IMR-90 (cell line): Measurements from ENCODE around the gene STIM1. TPM values are rescaled to one million over a fixed set of nuclear protein-coding genes. Genes with fewer than 3 reads are reported as not detected.

Experiments used
- ATAC-seq: fragments of 200-7000 bp; cut with Tn5 transposase; 2 replicates; pipeline ENCODE4 v1.9.1; 2020; ENCODE audit warnings: low read depth, mild to moderate bottlenecking, moderate library complexity
- BruUV-seq: library from RNA; stranded (reverse); fragments of 400-500 nt; replicated peaks from 2 replicates; lab custom pipeline; 2021; lab: Mats Ljungman, UMichigan
- CTCF ChIA-PET: fragments of 300-600 bp; formaldehyde crosslinking; extraction: SDS; loops from one replicate; lab custom pipeline; 2021; ENCODE audit warnings: antibody characterized with exemption; lab: Yijun Ruan, JAX
- POLR2A ChIA-PET: fragments of 300-600 bp; sonication (Branson Sonifier 250); formaldehyde crosslinking; loops from one replicate; lab custom pipeline; 2022; ENCODE audit warnings: antibody characterized with exemption; ENCODE audit not compliant: unreplicated experiment; lab: Charles Lee
- DNase-seq: peaks from one replicate; pipeline ENCODE4 v3.0.0; 2013
- H2AFZ ChIP-seq: replicated peaks from 2 replicates; pipeline ENCODE3; 2013; ENCODE audit warnings: low read length, mild to moderate bottlenecking; ENCODE audit not compliant: poor library complexity
- H2AK5ac ChIP-seq: 2 replicates; pipeline ENCODE4 v1.6.1; 2013; ENCODE audit warnings: low read depth, low read length, inconsistent platforms
- H2AK9ac ChIP-seq: replicated peaks from 2 replicates; pipeline ENCODE3; 2013; ENCODE audit warnings: mild to moderate bottlenecking, low read depth, low read length, moderate library complexity; ENCODE audit not compliant: poor library complexity
- H2BK120ac ChIP-seq: 2 replicates; pipeline ENCODE4 v1.6.1; 2013; ENCODE audit warnings: low read depth, low read length, inconsistent platforms
- H2BK15ac ChIP-seq: 3 replicates; pipeline ENCODE4 v1.6.1; 2013; ENCODE audit warnings: low read depth, low read length, inconsistent platforms
- H2BK20ac ChIP-seq: 2 replicates; pipeline ENCODE4 v1.6.1; 2013; ENCODE audit warnings: low read depth, mild to moderate bottlenecking, inconsistent platforms, low read length, moderate library complexity
- H2BK5ac ChIP-seq: 2 replicates; pipeline ENCODE4 v1.6.1; 2013; ENCODE audit warnings: mild to moderate bottlenecking, low read depth, low read length, inconsistent platforms; ENCODE audit not compliant: poor library complexity, severe bottlenecking
- H3K14ac ChIP-seq: replicated peaks from 2 replicates; pipeline ENCODE4 v1.6.1; 2013; ENCODE audit warnings: low read depth, low read length, inconsistent platforms
- H3K18ac ChIP-seq: 2 replicates; pipeline ENCODE4 v1.6.1; 2013; ENCODE audit warnings: low read depth, low read length, control low read depth
- H3K23ac ChIP-seq: 2 replicates; pipeline ENCODE4 v1.6.1; 2013; ENCODE audit warnings: low read depth, low read length, inconsistent platforms
- H3K27ac ChIP-seq: 2 replicates; pipeline ENCODE4 v1.5.1; 2013; ENCODE audit warnings: mild to moderate bottlenecking, control low read depth, low read length; ENCODE audit not compliant: insufficient read depth
- H3K27me3 ChIP-seq: 2 replicates; pipeline ENCODE4 v1.6.1; 2013; ENCODE audit warnings: low read length; ENCODE audit not compliant: control insufficient read depth, insufficient read depth
- H3K36me3 ChIP-seq: 2 replicates; pipeline ENCODE4 v1.6.1; 2013; ENCODE audit warnings: low read length, mixed read lengths; ENCODE audit not compliant: control insufficient read depth, insufficient read depth
- H3K4ac ChIP-seq: 2 replicates; pipeline ENCODE4 v1.6.1; 2013; ENCODE audit warnings: low read depth, low read length, inconsistent platforms
- H3K4me1 ChIP-seq: 2 replicates; pipeline ENCODE4 v1.6.1; 2013; ENCODE audit warnings: low read length, mixed read lengths; ENCODE audit not compliant: control insufficient read depth, insufficient read depth
- H3K4me2 ChIP-seq: 2 replicates; pipeline ENCODE4 v1.6.1; 2013; ENCODE audit warnings: low read depth, mild to moderate bottlenecking, control low read depth, low read length, moderate library complexity
- H3K4me3 ChIP-seq: 2 replicates; pipeline ENCODE4 v1.5.1; 2013; ENCODE audit warnings: low read depth, mild to moderate bottlenecking, control low read depth, low read length, moderate library complexity; ENCODE audit not compliant: insufficient read depth
- H3K56ac ChIP-seq: 2 replicates; pipeline ENCODE4 v1.6.1; 2013; ENCODE audit warnings: low read length, inconsistent platforms; ENCODE audit not compliant: insufficient read depth; ENCODE audit errors: extremely low read depth
- H3K79me1 ChIP-seq, 2 experiments: 2 replicates each; pipeline ENCODE4 v1.6.1; 2013; ENCODE audit warnings: low read length in 2 of 2, inconsistent platforms in 1 of 2, low read depth in 1 of 2
- H3K9ac ChIP-seq: 2 replicates; pipeline ENCODE4 v1.6.1; 2013; ENCODE audit warnings: low read depth, low read length, control low read depth
- H3K9me1 ChIP-seq: 2 replicates; pipeline ENCODE4 v1.6.1; 2013; ENCODE audit warnings: low read length, inconsistent platforms; ENCODE audit not compliant: insufficient read depth
- H3K9me3 ChIP-seq: 2 replicates; pipeline ENCODE4 v1.6.1; 2013; ENCODE audit warnings: low read length; ENCODE audit not compliant: control insufficient read depth, insufficient read depth
- H4K20me1 ChIP-seq: 2 replicates; pipeline ENCODE4 v1.6.1; 2013; ENCODE audit warnings: low read length, inconsistent platforms; ENCODE audit not compliant: insufficient read depth
- H4K5ac ChIP-seq: 2 replicates; pipeline ENCODE4 v1.6.1; 2013; ENCODE audit warnings: mild to moderate bottlenecking, low read depth, low read length, control low read depth
- H4K8ac ChIP-seq, 2 experiments: 2 replicates each; pipeline ENCODE4 v1.6.1; 2013; ENCODE audit warnings: low read depth in 2 of 2, low read length in 2 of 2, control low read depth in 1 of 2, inconsistent platforms in 1 of 2
- H4K91ac ChIP-seq: 2 replicates; pipeline ENCODE4 v1.6.1; 2013; ENCODE audit warnings: low read depth, low read length, inconsistent platforms; ENCODE audit not compliant: insufficient read depth
- MAFK ChIP-seq: IDR thresholded peaks from 2 replicates; pipeline ENCODE4 v1.6.1; 2012; ENCODE audit warnings: low read depth, low read length, improper control_type of control experiment
- MAZ ChIP-seq: IDR thresholded peaks from 2 replicates; pipeline ENCODE4 v1.6.1; 2012; ENCODE audit warnings: low read depth, mild to moderate bottlenecking, low read length, improper control_type of control experiment, moderate library complexity, borderline replicate concordance
- MXI1 ChIP-seq: IDR thresholded peaks from 2 replicates; pipeline ENCODE4 v1.6.1; 2012; ENCODE audit warnings: low read depth, mild to moderate bottlenecking, low read length, moderate library complexity, borderline replicate concordance
- POLR2A ChIP-seq: IDR thresholded peaks from 2 replicates; pipeline ENCODE4 v1.6.1; 2012; ENCODE audit warnings: mild to moderate bottlenecking, low read depth, low read length
- RAD21 ChIP-seq: IDR thresholded peaks from 2 replicates; pipeline ENCODE4 v1.6.1; 2012; ENCODE audit warnings: low read length, improper control_type of control experiment
- RCOR1 ChIP-seq: IDR thresholded peaks from 2 replicates; pipeline ENCODE4 v1.6.1; 2012; ENCODE audit warnings: mild to moderate bottlenecking, low read length, improper control_type of control experiment; ENCODE audit not compliant: insufficient replicate concordance
- SMC3 ChIP-seq: fragments of 150-350 bp; IDR thresholded peaks from 2 replicates; pipeline ENCODE4 v1.6.1; 2016; ENCODE audit warnings: low read depth, mild to moderate bottlenecking, antibody characterized with exemption, low read length, moderate library complexity
- WGBS, 2 experiments: methylation state at CpG; one replicate each; pipeline versions ENCODE4 v1.1.5 to v1.1.7; 2013; ENCODE audit warnings: missing lambda C conversion rate in 2 of 2; ENCODE audit not compliant: insufficient read length in 1 of 2; ENCODE audit errors: extremely low coverage in 2 of 2; 5-methylcytosine and 5-hydroxymethylcytosine counted together
- dilution Hi-C: fragments of 300-500 bp; cut with HindIII; formaldehyde crosslinking; loops from one replicate; pipeline ENCODE4 v1.14.3; 2018; ENCODE audit warnings: low sequenced_read_pairs; ENCODE audit not compliant: unreplicated experiment
- in situ Hi-C: fragments of 300-500 bp; cut with MboI; formaldehyde crosslinking; loops from 3 replicates; pipeline ENCODE4 v1.14.3; 2019; ENCODE audit warnings: low sequenced_read_pairs, inconsistent platforms, mixed read lengths
- intact Hi-C: fragments of 100-400 bp; cut with micrococcal nuclease; formaldehyde crosslinking; loops from 2 replicates; pipeline ENCODE4 v1.10.0; 2022
- polyA plus RNA-seq, 3 experiments: library from polyadenylated mRNA; depleted of rRNA; stranded (reverse); fragments of >200 nt; gene quantifications; 2 replicates each; pipeline ENCODE4 v1.2.3, GENCODE V29; 2012; ENCODE audit warnings: low replicate concordance in 1 of 3
- total RNA-seq: library from RNA; depleted of rRNA; stranded (reverse); fragments of >200 nt; gene quantifications from 2 replicates; pipeline ENCODE4 v1.2.3, GENCODE V29; 2012
- TF ChIP-seq, protein P1 (sequence below): fragments of 150-350 bp; IDR thresholded peaks from 2 replicates; pipeline ENCODE4 v1.6.1; 2017; ENCODE audit warnings: mild to moderate bottlenecking, antibody characterized with exemption, low read length, low read depth
- TF ChIP-seq, protein P2 (sequence below): fragments of 150-350 bp; IDR thresholded peaks from 2 replicates; pipeline ENCODE4 v1.6.1; 2016; ENCODE audit warnings: low read depth, mild to moderate bottlenecking, low read length, moderate library complexity, borderline replicate concordance
- TF ChIP-seq, protein P3 (sequence below): conservative IDR thresholded peaks from 2 replicates; pipeline ENCODE4 v1.5.1; 2012; ENCODE audit warnings: mild to moderate bottlenecking, low read depth, low read length, improper control_type of control experiment

STIM1 gene
- total and polyA plus RNA-seq, 2 of the 4 experiments (the other 2 are of a cell fraction) = 17.9 to 23.0 TPM

DNA sequence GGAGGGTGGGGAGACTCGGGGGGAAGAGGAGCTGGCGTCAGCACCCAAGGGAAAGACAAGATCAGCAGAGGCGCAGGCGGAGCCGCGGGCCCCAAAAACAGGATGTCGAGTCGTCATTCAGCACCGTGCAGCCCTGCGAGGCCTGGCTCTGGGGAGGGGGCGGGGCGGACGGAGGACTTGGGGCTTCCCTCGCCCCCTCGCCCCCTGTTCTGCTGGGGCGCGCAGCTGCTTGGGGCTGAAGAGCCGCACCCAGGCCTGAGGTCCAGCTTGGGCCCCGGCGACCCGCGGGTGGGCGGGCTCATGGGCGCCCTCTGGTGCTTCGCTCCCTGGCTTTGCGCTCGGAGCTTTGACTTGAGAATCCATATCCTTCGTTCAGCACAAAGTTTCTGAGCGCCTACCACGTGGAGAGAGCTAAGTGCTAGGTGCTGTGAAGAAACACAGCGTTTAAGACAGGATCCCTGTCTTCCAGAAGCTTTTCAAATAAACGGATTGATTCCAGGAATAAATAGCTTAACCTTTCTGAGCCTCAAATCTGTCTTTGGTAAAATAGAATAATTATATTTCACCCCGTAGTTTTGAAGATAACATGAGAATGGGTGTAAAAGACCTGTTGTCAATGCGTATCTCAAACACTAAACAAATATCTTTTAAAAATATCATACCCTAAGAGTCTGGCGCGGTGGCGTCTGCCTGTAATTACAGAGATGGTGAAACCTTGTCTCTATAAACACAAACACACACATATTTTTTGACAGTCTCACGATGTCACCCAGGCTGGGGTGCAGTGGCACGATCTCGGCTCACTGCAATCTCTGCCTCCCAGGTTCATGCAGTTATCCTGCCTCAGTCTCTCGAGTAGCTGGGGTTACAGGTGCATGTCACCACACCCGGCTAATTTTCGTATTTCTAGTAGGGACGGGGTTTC, 13.8 kb upstream of the STIM1 start:
- H2BK120ac ChIP-seq = peak overlapping the region; percentile 32; the same call in 1 of the 2 replicates
- in situ Hi-C loops = no loop called here
- no TSS peak for BruUV-seq

More for the DNA sequence above, 13.8 kb upstream of the STIM1 start:
- intact Hi-C loops = loop anchor here (5.0 kb wide), 1 partner anchor 44 kb away; the partner anchor contains the start of gene NUP98
- Histone ChIP-seq H3K56ac (peak overlapping the region; percentile 57), H3K4ac (peak overlapping the region; percentile 78), H3K9me1 (peaks cover 22% of the 10 kb centered on the region), H3K4me2 (peak overlapping the region; percentile 75), H4K20me1 (peaks cover 37% of the 10 kb centered on the region), H3K4me1 (peaks cover 16% of the 10 kb centered on the region), H3K79me1 (peaks cover 25 to 36% of the 10 kb centered on the region in 2 experiments), H3K4me3 (peak overlapping the region; percentile 94), H2AFZ (peak overlapping the region; percentile 93), H4K5ac (peak overlapping the region; percentile 80), H3K27ac (peak overlapping the region; percentile 95), H4K8ac (peak overlapping the region; percentile 86 to 89), H2BK5ac (peak overlapping the region; percentile 90), H3K14ac (peak overlapping the region; percentile 47; the same call in 1 of the 2 replicates), H3K9ac (peak overlapping the region; percentile 83), H3K18ac (peak overlapping the region; percentile 97; the same call in 1 of the 2 replicates), H3K9me3 (no peaks in the 10 kb centered on the region), H3K23ac (no peak overlapping the region), H3K36me3 (no peaks in the 10 kb centered on the region), H2AK5ac (peak overlapping the region; percentile 86), H2BK15ac (no peak overlapping the region), H2AK9ac (peak overlapping the region; percentile 82), H3K27me3 (no peaks in the 10 kb centered on the region), H2BK20ac (no peak overlapping the region), H4K91ac (peak overlapping the region; percentile 73)
- ChIA-PET POLR2A (interaction anchor here (0.6 kb wide), 1 partner anchor 106 kb away, joined by 3 read pairs; no protein-coding TSS in a partner anchor), CTCF (interaction anchor here (0.6 to 2.2 kb wide), 14 partner anchors 9 to 240 kb away, joined by 3 to 20 read pairs (median 4); partner anchors contain the start of gene STIM1)
- ATAC-seq = peak; percentile 76
- DNase-seq = peak; percentile 82
- WGBS, 2 experiments = 29% methylated on average over 9 of the region's 44 CpGs; no CpG with 5 or more reads in 1 of the 2 experiments
- TF ChIP-seq, protein P1, sequence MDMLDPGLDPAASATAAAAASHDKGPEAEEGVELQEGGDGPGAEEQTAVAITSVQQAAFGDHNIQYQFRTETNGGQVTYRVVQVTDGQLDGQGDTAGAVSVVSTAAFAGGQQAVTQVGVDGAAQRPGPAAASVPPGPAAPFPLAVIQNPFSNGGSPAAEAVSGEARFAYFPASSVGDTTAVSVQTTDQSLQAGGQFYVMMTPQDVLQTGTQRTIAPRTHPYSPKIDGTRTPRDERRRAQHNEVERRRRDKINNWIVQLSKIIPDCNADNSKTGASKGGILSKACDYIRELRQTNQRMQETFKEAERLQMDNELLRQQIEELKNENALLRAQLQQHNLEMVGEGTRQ = peak; percentile 37; the same call in 1 of the 2 replicates
- 0 out of 2 replicates have a peak, but pooled peaks have one; percentile 10 for TF ChIP-seq MAFK
- TF ChIP-seq, protein P2, sequence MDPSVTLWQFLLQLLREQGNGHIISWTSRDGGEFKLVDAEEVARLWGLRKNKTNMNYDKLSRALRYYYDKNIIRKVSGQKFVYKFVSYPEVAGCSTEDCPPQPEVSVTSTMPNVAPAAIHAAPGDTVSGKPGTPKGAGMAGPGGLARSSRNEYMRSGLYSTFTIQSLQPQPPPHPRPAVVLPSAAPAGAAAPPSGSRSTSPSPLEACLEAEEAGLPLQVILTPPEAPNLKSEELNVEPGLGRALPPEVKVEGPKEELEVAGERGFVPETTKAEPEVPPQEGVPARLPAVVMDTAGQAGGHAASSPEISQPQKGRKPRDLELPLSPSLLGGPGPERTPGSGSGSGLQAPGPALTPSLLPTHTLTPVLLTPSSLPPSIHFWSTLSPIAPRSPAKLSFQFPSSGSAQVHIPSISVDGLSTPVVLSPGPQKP = no peak
- peak; percentile 77; the same call in 1 of the 2 replicates for TF ChIP-seq MXI1
- TF ChIP-seq SMC3 = peak; percentile 60
- peak; percentile 57; the same call in 1 of the 2 replicates for TF ChIP-seq POLR2A
- TF ChIP-seq, protein P3, sequence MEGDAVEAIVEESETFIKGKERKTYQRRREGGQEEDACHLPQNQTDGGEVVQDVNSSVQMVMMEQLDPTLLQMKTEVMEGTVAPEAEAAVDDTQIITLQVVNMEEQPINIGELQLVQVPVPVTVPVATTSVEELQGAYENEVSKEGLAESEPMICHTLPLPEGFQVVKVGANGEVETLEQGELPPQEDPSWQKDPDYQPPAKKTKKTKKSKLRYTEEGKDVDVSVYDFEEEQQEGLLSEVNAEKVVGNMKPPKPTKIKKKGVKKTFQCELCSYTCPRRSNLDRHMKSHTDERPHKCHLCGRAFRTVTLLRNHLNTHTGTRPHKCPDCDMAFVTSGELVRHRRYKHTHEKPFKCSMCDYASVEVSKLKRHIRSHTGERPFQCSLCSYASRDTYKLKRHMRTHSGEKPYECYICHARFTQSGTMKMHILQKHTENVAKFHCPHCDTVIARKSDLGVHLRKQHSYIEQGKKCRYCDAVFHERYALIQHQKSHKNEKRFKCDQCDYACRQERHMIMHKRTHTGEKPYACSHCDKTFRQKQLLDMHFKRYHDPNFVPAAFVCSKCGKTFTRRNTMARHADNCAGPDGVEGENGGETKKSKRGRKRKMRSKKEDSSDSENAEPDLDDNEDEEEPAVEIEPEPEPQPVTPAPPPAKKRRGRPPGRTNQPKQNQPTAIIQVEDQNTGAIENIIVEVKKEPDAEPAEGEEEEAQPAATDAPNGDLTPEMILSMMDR = peak; percentile 79
- TF ChIP-seq MAZ = peak; percentile 24; the same call in 1 of the 2 replicates
- TF ChIP-seq RCOR1 = no peak
- TF ChIP-seq RAD21 = peak; percentile 50
- dilution Hi-C loops = no loop called here
